BLaER1 (cell line): Measurements from ENCODE around the gene THAP10.
A peak's percentile ranks its signal among the peaks of the same experiment; 100 is the strongest.
"Not testable (repeated sequence)": the region's sequence is repeated elsewhere in the genome, so short reads cannot be mapped to it uniquely, and the experiment has no call there.

Experiments used
- H3K27ac ChIP-seq: shearing (Covaris generic); formaldehyde crosslinking; 2 replicates; pipeline ENCODE4 v1.8.1; 2022
- H3K27me3 ChIP-seq: shearing (Covaris generic); formaldehyde crosslinking; 2 replicates; pipeline ENCODE4 v1.8.1; 2022
- H3K36me3 ChIP-seq: shearing (Covaris generic); formaldehyde crosslinking; 2 replicates; pipeline ENCODE4 v1.8.1; 2022
- H3K4me1 ChIP-seq: shearing (Covaris generic); formaldehyde crosslinking; 2 replicates; pipeline ENCODE4 v1.8.1; 2022
- H3K4me2 ChIP-seq: shearing (Covaris generic); formaldehyde crosslinking; 2 replicates; pipeline ENCODE4 v1.8.1; 2022
- H3K4me3 ChIP-seq: shearing (Covaris generic); formaldehyde crosslinking; 2 replicates; pipeline ENCODE4 v1.8.1; 2022
- H3K9ac ChIP-seq: shearing (Covaris generic); formaldehyde crosslinking; 2 replicates; pipeline ENCODE4 v1.8.1; 2022
- H3K9me3 ChIP-seq: shearing (Covaris generic); formaldehyde crosslinking; 2 replicates; pipeline ENCODE4 v1.8.1; 2022
- H4K20me1 ChIP-seq: shearing (Covaris generic); formaldehyde crosslinking; 2 replicates; pipeline ENCODE4 v1.8.1; 2022
- Cebpa-rat ChIP-seq: shearing (Covaris generic); IDR thresholded peaks from 2 replicates; pipeline ENCODE4 v1.8.1; 2022

THAP10 gene

DNA sequence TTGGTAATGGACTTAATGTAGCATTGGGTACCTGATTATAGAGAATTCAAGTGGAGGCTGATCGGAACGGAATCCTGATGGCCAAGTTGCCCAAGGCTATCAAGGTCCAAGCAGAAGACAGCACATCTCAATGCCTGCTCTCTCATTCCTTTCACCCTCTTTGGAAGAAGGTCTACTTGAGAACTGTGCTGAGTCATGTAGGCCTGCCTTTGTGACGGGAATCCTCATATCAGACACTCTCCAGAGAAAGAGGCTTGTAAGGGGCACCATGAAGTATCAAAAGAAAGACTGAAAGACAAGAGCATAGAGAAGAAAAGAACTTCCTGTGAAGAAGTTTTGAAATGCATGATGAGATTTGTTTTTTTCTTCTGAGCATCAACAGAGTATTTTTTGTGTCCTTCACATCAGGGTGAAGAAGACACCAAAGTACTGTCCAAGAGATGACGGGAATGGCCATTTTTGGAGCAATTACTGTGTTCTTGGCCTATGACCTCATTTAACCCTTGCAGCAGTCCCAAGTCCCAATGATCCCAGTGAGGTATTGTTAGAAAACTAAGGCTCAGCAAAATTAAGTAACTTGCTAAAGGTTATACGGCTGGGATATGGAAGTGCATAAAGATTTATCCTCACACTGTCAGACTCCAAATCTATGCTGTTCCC, 25.1 kb downstream of the THAP10 start:
- Histone ChIP-seq H3K9ac (no peak overlapping the region), H3K4me2 (no peak overlapping the region), H3K4me3 (no peak overlapping the region), H3K36me3 (no peaks in the 10 kb centered on the region), H3K4me1 (0 out of 2 replicates have a peak, but pooled peaks cover 5% of the 10 kb centered on the region), H3K9me3 (peaks cover 13% of the 10 kb centered on the region), H3K27me3 (no peaks in the 10 kb centered on the region), H3K27ac (no peak overlapping the region), H4K20me1 (no peaks in the 10 kb centered on the region)
- TF ChIP-seq Cebpa-rat, result no peak

- Histone ChIP-seq H3K4me3 (no peak overlapping the region), H4K20me1 (no peaks in the 10 kb centered on the region), H3K27ac (no peak overlapping the region), H3K4me2 (no peak overlapping the region), H3K36me3 (no peaks in the 10 kb centered on the region), H3K9ac (no peak overlapping the region), H3K4me1 (no peaks in the 10 kb centered on the region), H3K9me3 (peaks cover 3% of the 10 kb centered on the region; the same call in 1 of the 2 replicates), H3K27me3 (no peaks in the 10 kb centered on the region)
- TF ChIP-seq Cebpa-rat, result no peak
These were observed 28.6 kb downstream of the THAP10 start for GRCh38 chr15:70863450-70864218.

- H3K4me1 ChIP-seq, result peaks cover 22% of the 10 kb centered on the region
- no peak overlapping the region for H3K9ac ChIP-seq
- no peak overlapping the region for H3K4me2 ChIP-seq
- no peaks in the 10 kb centered on the region for H4K20me1 ChIP-seq
- H3K27ac ChIP-seq, result no peak overlapping the region
- H3K4me3 ChIP-seq, result no peak overlapping the region
- no peaks in the 10 kb centered on the region for H3K36me3 ChIP-seq
- no peak for TF ChIP-seq Cebpa-rat
- peaks cover 3% of the 10 kb centered on the region; the same call in 1 of the 2 replicates for H3K9me3 ChIP-seq
- no peaks in the 10 kb centered on the region for H3K27me3 ChIP-seq
These were observed 32.2 kb downstream of the THAP10 start for GRCh38 chr15:70859998-70860397.

- Histone ChIP-seq H3K9me3 (peaks cover 3% of the 10 kb centered on the region; the same call in 1 of the 2 replicates), H3K36me3 (no peaks in the 10 kb centered on the region), H3K9ac (no peak overlapping the region), H3K4me1 (peaks cover 27% of the 10 kb centered on the region), H3K4me2 (no peak overlapping the region), H3K27me3 (no peaks in the 10 kb centered on the region), H4K20me1 (no peaks in the 10 kb centered on the region), H3K4me3 (no peak overlapping the region), H3K27ac (no peak overlapping the region)
- TF ChIP-seq Cebpa-rat, result no peak
These were observed 32.8 kb downstream of the THAP10 start for GRCh38 chr15:70859322-70859908.

DNA sequence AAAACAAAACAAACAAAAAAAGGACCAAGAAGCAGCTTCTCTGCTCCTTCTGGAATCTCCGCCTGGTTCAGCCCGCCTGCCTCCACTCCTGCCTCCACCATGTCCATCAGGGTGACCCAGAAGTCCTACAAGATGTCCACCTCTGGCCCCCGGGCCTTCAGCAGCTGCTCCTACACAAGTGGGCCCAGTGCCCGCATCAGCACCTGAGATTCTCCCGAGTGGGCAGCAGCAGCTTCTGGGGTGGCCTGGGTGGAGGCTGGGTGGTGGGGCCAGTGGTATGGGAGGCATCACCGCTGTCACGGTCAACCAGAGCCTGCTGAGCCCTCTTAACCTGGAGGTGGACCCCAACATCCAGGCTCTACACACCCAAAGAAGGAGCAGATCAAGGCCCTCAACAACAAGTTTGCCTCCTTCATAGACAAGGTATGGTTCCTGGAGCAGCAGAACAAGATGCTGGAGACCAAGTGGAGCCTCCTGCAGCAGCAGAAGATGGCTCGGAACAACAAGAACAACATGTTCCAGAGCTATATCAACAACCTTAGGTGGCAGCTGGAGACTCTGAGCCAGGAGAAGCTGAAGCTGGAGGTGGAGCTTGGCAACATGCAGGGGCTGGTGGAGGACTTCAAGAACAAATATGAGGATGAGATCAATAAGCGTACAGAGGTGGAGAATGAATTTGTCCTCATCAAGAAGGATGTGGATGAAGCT, 33.5 kb downstream of the THAP10 start:
- H3K9me3 ChIP-seq, H3K27ac ChIP-seq, H3K36me3 ChIP-seq, H3K9ac ChIP-seq, H3K4me2 ChIP-seq, H3K27me3 ChIP-seq, H4K20me1 ChIP-seq, H3K4me3 ChIP-seq: not testable (repeated sequence)
- H3K4me1 ChIP-seq, result peaks cover 29% of the 10 kb centered on the region

GRCh38 chr15:70857562-70858285, 34.5 kb downstream of the THAP10 start:
- Histone ChIP-seq H3K27ac (no peak overlapping the region), H3K9me3 (peaks cover under 1% of the 10 kb centered on the region; the same call in 1 of the 2 replicates), H3K4me1 (peaks cover 39% of the 10 kb centered on the region), H3K4me2 (no peak overlapping the region), H3K9ac (no peak overlapping the region), H3K36me3 (no peaks in the 10 kb centered on the region), H3K27me3 (no peaks in the 10 kb centered on the region), H3K4me3 (no peak overlapping the region), H4K20me1 (no peaks in the 10 kb centered on the region)
- TF ChIP-seq Cebpa-rat, result no peak

DNA sequence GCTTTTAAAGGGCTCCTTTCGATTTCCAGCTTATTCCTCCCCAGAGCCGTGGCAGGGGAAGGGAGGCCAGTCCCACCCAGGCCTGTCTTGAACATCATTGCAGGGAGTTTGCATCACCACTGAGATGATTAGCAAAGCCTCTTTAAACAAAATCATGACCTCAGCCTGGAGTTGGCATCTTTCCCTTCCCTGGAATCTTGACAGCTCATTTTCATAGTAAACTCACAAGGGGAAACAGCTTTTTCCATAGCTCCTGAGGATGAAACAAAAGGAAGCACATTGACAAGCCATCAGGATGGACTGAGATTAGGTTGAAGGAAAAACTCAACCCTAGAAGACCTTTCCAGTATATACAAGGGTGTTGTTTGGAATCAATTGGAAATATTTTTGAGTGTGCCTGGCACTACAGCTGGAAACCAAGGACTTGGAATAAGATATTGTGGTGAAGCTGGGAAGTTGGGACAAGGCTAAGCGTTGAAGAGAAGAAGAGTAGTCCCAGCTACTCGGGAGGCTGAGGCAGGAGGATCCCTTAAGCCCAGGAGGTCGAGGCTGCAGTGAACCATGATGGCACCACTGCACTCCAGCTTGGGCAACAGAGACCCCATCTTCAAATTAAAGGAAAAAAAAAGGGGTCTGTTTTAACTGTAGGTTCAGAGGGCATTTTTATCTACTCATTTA, 35.2 kb downstream of the THAP10 start:
- H3K36me3 ChIP-seq, result peaks cover under 1% of the 10 kb centered on the region; the same call in 1 of the 2 replicates
- no peaks in the 10 kb centered on the region for H4K20me1 ChIP-seq
- H3K9me3 ChIP-seq, result no peaks in the 10 kb centered on the region
- H3K27ac ChIP-seq, result no peak overlapping the region
- H3K27me3 ChIP-seq, result no peaks in the 10 kb centered on the region
- no peak overlapping the region for H3K4me3 ChIP-seq
- peaks cover 42% of the 10 kb centered on the region for H3K4me1 ChIP-seq
- H3K9ac ChIP-seq, result no peak overlapping the region
- H3K4me2 ChIP-seq, result peak overlapping the region; percentile 99
- TF ChIP-seq Cebpa-rat, result no peak

DNA sequence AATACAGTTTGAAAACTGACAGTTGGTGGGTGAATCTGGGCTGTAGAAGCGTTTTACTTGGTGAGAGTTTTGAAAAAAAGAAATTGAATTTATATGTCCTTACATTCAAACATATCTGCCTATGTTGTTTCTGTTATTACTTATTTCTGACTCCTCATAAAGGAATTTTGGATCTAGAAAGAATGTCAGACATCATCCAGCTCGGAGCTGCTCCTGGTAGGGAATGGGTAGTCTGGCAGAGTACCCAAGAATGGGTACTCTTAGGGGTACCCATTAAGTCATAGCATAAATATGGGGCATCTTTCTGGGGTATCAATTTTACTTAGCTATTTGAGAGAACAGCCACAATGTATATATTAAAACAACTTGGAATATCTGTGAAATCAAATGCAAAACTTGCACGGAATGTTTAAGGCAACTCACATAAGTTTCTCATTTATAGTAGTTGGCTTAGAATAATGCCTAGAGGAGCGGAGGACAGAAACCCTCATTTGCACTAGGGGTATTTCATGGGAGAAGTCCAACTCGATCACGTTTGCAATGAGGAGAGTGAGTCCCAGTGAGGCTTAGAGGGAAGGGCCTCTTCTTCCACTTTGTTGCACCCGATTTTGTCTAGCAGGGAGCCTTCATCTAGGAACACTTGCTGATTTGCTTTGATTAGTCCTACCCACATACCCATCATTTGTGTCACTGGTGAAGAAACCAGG, 35.9 kb downstream of the THAP10 start:
- Histone ChIP-seq H3K9me3 (no peaks in the 10 kb centered on the region), H3K27me3 (no peaks in the 10 kb centered on the region), H3K27ac (no peak overlapping the region), H3K4me2 (peak overlapping the region; percentile 99), H3K4me3 (no peak overlapping the region), H4K20me1 (no peaks in the 10 kb centered on the region), H3K4me1 (peaks cover 42% of the 10 kb centered on the region), H3K9ac (no peak overlapping the region), H3K36me3 (peaks cover 8% of the 10 kb centered on the region)
- no peak for TF ChIP-seq Cebpa-rat
